ENCODE measurements around the gene HBE1.
"Not testable (repeated sequence)": the region's sequence is repeated elsewhere in the genome, so short reads cannot be mapped to it uniquely, and the experiment has no call there.

The HBE1 gene

GRCh38 chr11:5284637-5285036, 14.9 kb upstream of the HBE1 start:
- no peak for DNase-seq

DNA sequence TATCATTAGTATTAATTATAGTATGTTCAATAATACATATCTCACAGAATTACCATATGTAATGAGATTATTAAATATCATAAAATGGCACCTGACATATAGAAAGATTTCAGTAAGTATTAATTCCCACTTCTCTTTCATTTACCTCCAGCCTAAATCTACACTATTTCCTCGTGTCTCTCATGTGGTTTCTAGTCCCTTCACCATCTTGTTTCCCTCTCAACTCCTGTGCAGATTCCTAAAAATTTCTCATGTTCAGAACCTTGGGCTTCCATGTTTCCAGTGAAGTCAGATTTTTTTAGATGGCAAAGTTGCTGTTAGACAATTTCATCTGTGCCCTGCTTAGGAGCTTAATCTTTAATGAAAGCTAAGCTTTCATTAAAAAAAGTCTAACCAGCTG, 14.1 kb upstream of the HBE1 start:
- no peak for DNase-seq

DNA sequence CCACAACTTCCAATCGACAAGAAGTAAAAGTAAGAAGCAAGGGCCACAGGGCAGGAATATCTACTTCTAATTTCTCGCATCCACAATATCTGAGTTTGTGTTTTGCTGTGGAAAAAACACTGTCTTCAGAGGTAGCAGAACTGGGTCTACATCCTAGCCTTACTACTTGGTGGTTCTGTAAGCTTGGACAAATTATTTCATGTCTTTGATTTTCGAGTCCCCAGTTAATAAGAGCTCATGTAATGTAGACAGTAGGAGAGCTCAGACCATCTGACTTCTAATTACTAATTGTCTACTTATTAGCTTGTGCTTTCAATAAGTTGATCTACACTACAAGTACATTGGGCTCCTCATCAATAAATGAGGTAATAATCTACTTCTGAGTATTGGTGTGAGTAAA, 13.3 kb upstream of the HBE1 start:
- DNase-seq: no peak

GRCh38 chr11:5282628-5283027, 12.9 kb upstream of the HBE1 start:
- DNase-seq: no peak

DNA sequence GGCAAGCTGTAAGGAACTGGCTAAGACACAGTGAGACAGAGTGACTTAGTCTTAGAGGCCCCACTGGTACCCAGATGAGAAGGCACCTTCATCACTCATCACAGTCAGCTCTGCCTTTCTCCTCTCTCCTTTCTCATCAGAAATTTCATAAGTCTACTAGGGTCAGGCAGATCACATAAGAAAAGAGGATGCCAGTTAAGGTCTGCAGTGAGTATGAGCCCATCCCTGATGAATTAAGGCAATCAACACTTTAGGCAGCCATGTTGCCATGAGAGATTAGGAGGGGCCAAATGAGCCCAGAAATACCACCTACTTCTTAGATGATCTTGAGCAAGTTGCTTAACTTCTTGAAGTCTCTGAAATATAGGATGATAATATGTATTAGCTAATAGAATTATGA, 11.9 kb upstream of the HBE1 start:
- DNase-seq: no peak

GRCh38 chr11:5280582-5281102, 10.9 kb upstream of the HBE1 start:
- DNase-seq: peak; percentile 4 to 25

- DNase-seq: no peak
These were observed 9.8 kb upstream of the HBE1 start for GRCh38 chr11:5279471-5280090.

GRCh38 chr11:5277807-5278382, 8.2 kb upstream of the HBE1 start:
- DNase-seq: no peak

GRCh38 chr11:5276697-5277096, 7.0 kb upstream of the HBE1 start:
- no peak for DNase-seq

- no peak for DNase-seq
These were observed 5.8 kb upstream of the HBE1 start for GRCh38 chr11:5275369-5276110.

GRCh38 chr11:5274395-5274794, 4.7 kb upstream of the HBE1 start:
- no peak for DNase-seq

DNA sequence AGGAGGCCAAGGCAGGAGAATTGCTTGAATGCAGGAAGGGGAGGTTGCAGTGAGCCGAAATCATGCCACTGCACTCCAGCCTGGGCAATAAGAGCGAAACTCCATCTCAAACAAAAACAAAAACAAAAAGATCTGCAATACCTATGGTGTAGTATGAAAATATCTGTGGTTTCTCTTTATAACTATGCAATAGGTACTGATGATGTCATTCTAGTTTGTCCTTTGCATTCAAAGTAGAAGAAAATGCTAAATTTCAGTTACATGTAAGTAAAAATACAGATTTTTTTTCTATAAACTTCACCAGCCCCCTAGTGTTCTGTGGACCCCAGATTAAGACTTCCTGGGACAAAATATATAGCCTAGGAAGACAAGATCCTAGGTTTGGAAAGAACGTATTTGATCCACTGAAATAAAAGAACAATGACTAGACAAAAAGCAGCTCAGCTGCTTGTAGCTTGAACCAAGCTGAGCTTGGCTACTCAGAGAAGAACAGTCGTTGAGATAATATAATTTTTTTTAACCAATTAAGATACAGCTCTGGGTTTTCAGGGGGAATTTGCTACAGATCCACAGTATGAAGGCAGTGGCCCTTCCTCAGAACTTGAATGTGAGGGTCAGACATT, 2.8 kb upstream of the HBE1 start:
- DNase-seq: no peak

- no peak for DNase-seq
These were observed 2.6 kb downstream of the HBE1 start for GRCh38 chr11:5267033-5267563.

DNA sequence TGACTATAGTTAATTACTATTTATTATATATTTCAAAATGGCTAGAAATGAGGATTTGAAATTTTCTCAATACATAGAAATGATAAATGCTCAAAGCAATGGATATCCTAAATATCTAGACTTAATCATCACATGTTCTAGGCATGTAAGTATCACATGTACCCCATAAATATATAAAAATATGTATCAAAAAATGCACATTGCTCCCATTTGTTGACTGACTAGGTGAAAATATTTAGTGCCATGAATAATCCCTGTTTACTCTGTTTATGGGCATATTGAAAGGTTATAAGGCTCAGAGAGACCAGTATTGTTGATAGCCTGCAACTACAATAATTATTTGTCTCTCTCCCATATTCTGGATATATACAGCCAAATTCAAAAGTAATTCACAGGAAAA, 3.1 kb downstream of the HBE1 start:
- DNase-seq: no peak

- no peak for DNase-seq
These were observed 3.9 kb downstream of the HBE1 start for GRCh38 chr11:5265832-5266231.

GRCh38 chr11:5258543-5259262, 11.0 kb downstream of the HBE1 start:
- no peak for DNase-seq

DNA sequence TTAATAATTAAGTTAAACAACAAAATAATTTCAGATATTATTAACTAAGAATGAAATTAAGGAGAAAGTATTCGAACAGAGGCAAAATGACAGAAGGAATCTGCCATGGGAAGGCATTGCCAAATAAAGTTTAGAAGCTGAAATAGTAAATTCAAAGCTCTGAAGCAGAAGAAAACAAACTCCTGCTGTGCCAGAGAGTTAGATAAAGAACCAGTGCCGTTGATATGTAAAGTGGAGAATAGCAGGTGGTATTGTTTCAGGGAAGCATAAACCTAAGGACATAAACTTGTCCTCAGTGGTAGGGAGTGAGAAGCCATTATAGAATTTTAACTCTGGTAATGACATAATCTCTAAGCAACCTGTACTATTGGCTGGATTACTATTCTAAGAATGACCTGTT, 12.4 kb downstream of the HBE1 start:
- no peak for DNase-seq

DNA sequence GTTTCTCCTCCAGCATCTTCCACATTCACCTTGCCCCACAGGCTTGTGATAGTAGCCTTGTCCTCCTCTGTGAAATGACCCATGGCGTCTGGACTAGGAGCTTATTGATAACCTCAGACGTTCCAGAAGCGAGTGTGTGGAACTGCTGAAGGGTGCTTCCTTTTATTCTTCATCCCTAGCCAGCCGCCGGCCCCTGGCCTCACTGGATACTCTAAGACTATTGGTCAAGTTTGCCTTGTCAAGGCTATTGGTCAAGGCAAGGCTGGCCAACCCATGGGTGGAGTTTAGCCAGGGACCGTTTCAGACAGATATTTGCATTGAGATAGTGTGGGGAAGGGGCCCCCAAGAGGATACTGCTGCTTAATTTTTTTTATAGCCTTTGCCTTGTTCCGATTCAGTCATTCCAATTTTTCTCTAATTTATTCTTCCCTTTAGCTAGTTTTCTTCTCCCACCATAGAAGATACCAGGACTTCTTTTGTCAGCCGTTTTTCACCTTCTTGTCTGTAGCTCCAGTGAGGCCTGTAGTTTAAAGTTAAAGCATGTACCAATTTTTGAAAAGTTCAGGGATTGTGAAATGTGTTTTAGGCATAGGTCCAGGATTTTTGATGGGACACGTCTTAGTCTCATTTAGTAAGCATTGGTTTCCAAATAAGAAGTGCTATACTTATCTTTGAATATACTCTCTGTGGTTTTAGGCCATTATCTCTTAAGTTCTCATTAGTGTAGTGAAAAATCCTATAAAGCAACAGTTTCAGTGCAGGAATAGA, 14.9 kb downstream of the HBE1 start, which contains the start of gene HBG2:
Gene HBG2 (minus strand): TSS at position 136 of the 768 bp plus-strand sequence. CDS start 53 bp downstream, at position 83.
- DNase-seq: not testable (repeated sequence)

DNA sequence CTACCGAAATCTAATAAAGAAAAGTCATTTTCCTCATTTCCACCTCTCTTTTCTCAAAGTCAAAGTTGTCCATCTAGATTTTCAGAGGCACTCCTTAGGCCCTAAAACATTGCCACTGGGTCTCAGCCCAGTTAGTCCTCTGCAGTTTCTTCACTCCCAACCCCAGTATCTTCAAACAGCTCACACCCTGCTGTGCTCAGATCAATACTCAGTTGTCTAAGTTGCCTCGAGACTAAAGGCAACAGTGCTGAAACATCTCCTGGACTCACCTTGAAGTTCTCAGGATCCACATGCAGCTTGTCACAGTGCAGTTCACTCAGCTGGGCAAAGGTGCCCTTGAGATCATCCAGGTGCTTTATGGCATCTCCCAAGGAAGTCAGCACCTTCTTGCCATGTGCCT, 15.7 kb downstream of the HBE1 start:
- not testable (repeated sequence) for DNase-seq

DNA sequence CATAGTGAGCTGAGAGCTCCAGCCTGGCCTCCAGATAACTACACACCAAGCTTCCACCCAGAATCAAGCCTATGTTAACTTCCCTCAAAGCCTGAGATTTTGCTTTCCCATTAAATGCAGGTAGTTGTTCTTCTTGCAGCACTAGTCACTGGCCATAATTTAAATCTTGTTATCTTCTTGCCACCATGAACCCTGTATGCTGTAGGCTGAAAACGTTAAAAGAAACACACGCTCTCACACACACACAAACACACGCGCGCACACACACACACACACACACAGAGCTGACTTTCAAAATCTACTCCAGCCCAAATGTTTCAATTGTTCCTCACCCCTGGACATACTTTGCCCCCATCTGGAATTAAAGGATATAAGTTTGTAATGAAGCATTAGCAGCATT, 16.3 kb downstream of the HBE1 start:
- not testable (repeated sequence) for DNase-seq

- DNase-seq: no peak
These were observed 16.9 kb downstream of the HBE1 start for GRCh38 chr11:5252919-5253265.
